Chondrocyte (in vitro differentiated cells): ENCODE measurements around the gene TOR1B. TPM values are rescaled to one million over a fixed set of nuclear protein-coding genes. Genes with fewer than 3 reads are reported as not detected.
A peak's percentile ranks its signal among the peaks of the same experiment; 100 is the strongest.

Experiments
- DNase-seq: peaks from one replicate; pipeline ENCODE4 v3.0.0; 2021; ENCODE audit warnings: mixed read lengths, low spot score
- H3K27ac Mint-ChIP-seq: one replicate; pipeline ENCODE4 v1.8.0; 2021; ENCODE audit warnings: mild to moderate bottlenecking, moderate library complexity, mixed read lengths; ENCODE audit not compliant: unreplicated experiment
- H3K27me3 Mint-ChIP-seq: 2 replicates; pipeline ENCODE4 v1.8.0; 2021; ENCODE audit warnings: low read depth, mixed read lengths
- H3K36me3 Mint-ChIP-seq: 2 replicates; pipeline ENCODE4 v1.8.0; 2021; ENCODE audit warnings: low read depth, mixed read lengths
- H3K4me1 Mint-ChIP-seq: 2 replicates; pipeline ENCODE4 v1.8.0; 2021; ENCODE audit warnings: low read depth, mild to moderate bottlenecking, mixed read lengths
- H3K4me3 Mint-ChIP-seq: one replicate; pipeline ENCODE4 v1.8.0; 2021; ENCODE audit warnings: mild to moderate bottlenecking, moderate library complexity, mixed read lengths; ENCODE audit not compliant: unreplicated experiment
- H3K9me3 Mint-ChIP-seq: 2 replicates; pipeline ENCODE4 v1.8.0; 2021; ENCODE audit warnings: low read depth, mixed read lengths
- CTCF ChIP-seq: fragments of 200-600 bp; sonication (generic); IDR thresholded peaks from 2 replicates; pipeline ENCODE4 v1.5.0; 2021; ENCODE audit warnings: antibody characterized with exemption, mild to moderate bottlenecking, moderate library complexity
- total RNA-seq: library from RNA; stranded (reverse); gene quantifications from 3 replicates; pipeline ENCODE4 v1.2.1, GENCODE V29; 2021

The TOR1B gene
- total RNA-seq, 1 donor from 2014 or later, result 39.4 TPM

- Mint-ChIP-seq H3K27me3 (peaks cover 21% of the 10 kb centered on the region), H3K9me3 (no peaks in the 10 kb centered on the region), H3K4me3 (no peak overlapping the region), H3K4me1 (peaks cover 3% of the 10 kb centered on the region), H3K36me3 (no peaks in the 10 kb centered on the region), H3K27ac (no peak overlapping the region)
- no peak for DNase-seq
- TF ChIP-seq CTCF, result no peak
These were observed 4.0 kb upstream of the TOR1B start for GRCh38 chr9:129798973-129799372.

- no peak for DNase-seq
- no peaks in the 10 kb centered on the region for H3K9me3 Mint-ChIP-seq
- H3K27ac Mint-ChIP-seq, result peak overlapping the region; percentile 32
- peaks cover under 1% of the 10 kb centered on the region for H3K27me3 Mint-ChIP-seq
- H3K4me1 Mint-ChIP-seq, result peaks cover 14% of the 10 kb centered on the region
- TF ChIP-seq CTCF, result no peak
- peak overlapping the region; percentile 44 for H3K4me3 Mint-ChIP-seq
- H3K36me3 Mint-ChIP-seq, result peaks cover 5% of the 10 kb centered on the region
These were observed 1.5 kb upstream of the TOR1B start for GRCh38 chr9:129801504-129801903.

- peak overlapping the region; percentile 81 for H3K27ac Mint-ChIP-seq
- H3K9me3 Mint-ChIP-seq, result no peaks in the 10 kb centered on the region
- no peak for DNase-seq
- H3K36me3 Mint-ChIP-seq, result peaks cover 9% of the 10 kb centered on the region
- TF ChIP-seq CTCF, result no peak
- H3K4me1 Mint-ChIP-seq, result peaks cover 14% of the 10 kb centered on the region
- H3K27me3 Mint-ChIP-seq, result no peaks in the 10 kb centered on the region
- H3K4me3 Mint-ChIP-seq, result peak overlapping the region; percentile 85
These were observed 684 bp downstream of the TOR1B start for GRCh38 chr9:129803676-129804060.

GRCh38 chr9:129806061-129806460 lies 3.1 kb downstream of the TOR1B start:
- Mint-ChIP-seq H3K4me3 (no peak overlapping the region), H3K27me3 (no peaks in the 10 kb centered on the region), H3K36me3 (peaks cover 12% of the 10 kb centered on the region), H3K27ac (no peak overlapping the region), H3K9me3 (no peaks in the 10 kb centered on the region), H3K4me1 (peaks cover 14% of the 10 kb centered on the region)
- DNase-seq, result no peak
- TF ChIP-seq CTCF, result no peak

- H3K27me3 Mint-ChIP-seq, result no peaks in the 10 kb centered on the region
- no peak overlapping the region for H3K4me3 Mint-ChIP-seq
- H3K36me3 Mint-ChIP-seq, result peaks cover 12% of the 10 kb centered on the region
- DNase-seq, result no peak
- TF ChIP-seq CTCF, result no peak
- peaks cover 20% of the 10 kb centered on the region for H3K4me1 Mint-ChIP-seq
- peak overlapping the region; percentile 33 for H3K27ac Mint-ChIP-seq
- no peaks in the 10 kb centered on the region for H3K9me3 Mint-ChIP-seq
These were observed 6.4 kb downstream of the TOR1B start for GRCh38 chr9:129809346-129809745.
